T-helper 1 cell (primary cell): ENCODE measurements around the gene FOXD4L1.
"Not testable (repeated sequence)": the region's sequence is repeated elsewhere in the genome, so short reads cannot be mapped to it uniquely, and the experiment has no call there.

Experiments used
- DNase-seq, 5 donors: peaks; one replicate each; pipeline ENCODE4 v3.0.0-alpha.2; 2012 to 2020

Gene FOXD4L1

GRCh38 chr2:113527350-113528045 lies 29.0 kb downstream of the FOXD4L1 start:
- DNase-seq = not testable (repeated sequence)

GRCh38 chr2:113528126-113528525 lies 29.7 kb downstream of the FOXD4L1 start:
- DNase-seq = not testable (repeated sequence)

- DNase-seq = not testable (repeated sequence)
These were observed 30.4 kb downstream of the FOXD4L1 start for GRCh38 chr2:113528904-113529303.

- not testable (repeated sequence) for DNase-seq
These were observed 34.5 kb downstream of the FOXD4L1 start for GRCh38 chr2:113532991-113533390.

GRCh38 chr2:113536573-113536972 lies 38.1 kb downstream of the FOXD4L1 start:
- not testable (repeated sequence) for DNase-seq

GRCh38 chr2:113540834-113541203 lies 42.4 kb downstream of the FOXD4L1 start:
- DNase-seq = not testable (repeated sequence)

GRCh38 chr2:113541204-113541975 lies 42.9 kb downstream of the FOXD4L1 start:
- DNase-seq = peak in 1 of 5 donors; percentile 4

GRCh38 chr2:113541976-113542485 lies 43.6 kb downstream of the FOXD4L1 start:
- not testable (repeated sequence) for DNase-seq

GRCh38 chr2:113542529-113542928 lies 44.1 kb downstream of the FOXD4L1 start:
- DNase-seq = not testable (repeated sequence)
